ENCODE results near the gene PAFAH1B1. TPM values are rescaled to one million over a fixed set of nuclear protein-coding genes. Genes with fewer than 3 reads are reported as not detected.
A peak's percentile ranks its signal among the peaks of the same experiment; 100 is the strongest.

The PAFAH1B1 gene
- polyA plus RNA-seq, 1 donor = 182 TPM

- no peak for DNase-seq
These were observed 120.4 kb downstream of the PAFAH1B1 start for GRCh38 chr17:2713881-2714280.

GRCh38 chr17:2716649-2717048 is 123.2 kb downstream of the PAFAH1B1 start:
- no peak for DNase-seq

GRCh38 chr17:2718150-2718938 is 124.9 kb downstream of the PAFAH1B1 start:
- no peak for DNase-seq

GRCh38 chr17:2719861-2720260 is 126.4 kb downstream of the PAFAH1B1 start:
- no peak for DNase-seq

GRCh38 chr17:2721603-2722002 is 128.1 kb downstream of the PAFAH1B1 start:
- no peak for DNase-seq

GRCh38 chr17:2722611-2723010 is 129.2 kb downstream of the PAFAH1B1 start:
- no peak for DNase-seq

GRCh38 chr17:2723505-2723996 is 130.1 kb downstream of the PAFAH1B1 start:
- no peak for DNase-seq

GRCh38 chr17:2723997-2724783 is 130.7 kb downstream of the PAFAH1B1 start:
- DNase-seq = peak; percentile 40

GRCh38 chr17:2724784-2725164 is 131.3 kb downstream of the PAFAH1B1 start:
- peak; percentile 27 for DNase-seq

- no peak for DNase-seq
These were observed 137.4 kb downstream of the PAFAH1B1 start for GRCh38 chr17:2730764-2731353.

GRCh38 chr17:2731807-2732206 is 138.4 kb downstream of the PAFAH1B1 start:
- no peak for DNase-seq

GRCh38 chr17:2734939-2735338 is 141.5 kb downstream of the PAFAH1B1 start:
- no peak for DNase-seq

Other genes with a start within 250 kb of the PAFAH1B1 start
- 15.7 TPM for gene MNT, start 192.6 kb upstream of the PAFAH1B1 start, polyA plus RNA-seq (ENCODE audit: insufficient read length)
- gene METTL16, start 81.8 kb upstream of the PAFAH1B1 start, polyA plus RNA-seq (ENCODE audit: insufficient read length) = 39.2 TPM
- gene CLUH, start 118.1 kb downstream of the PAFAH1B1 start, polyA plus RNA-seq (ENCODE audit: insufficient read length) = 50.8 TPM
- gene CCDC92B, start 156.0 kb downstream of the PAFAH1B1 start, polyA plus RNA-seq (ENCODE audit: insufficient read length) = 0.25 TPM
- gene RAP1GAP2, start 202.8 kb downstream of the PAFAH1B1 start, polyA plus RNA-seq (ENCODE audit: insufficient read length) = 23.1 TPM

All from left kidney (tissue), 2 donors.